GM19240 (cell line): ENCODE results near the gene MYO16.

Source experiments
- DNase-seq: peaks from one replicate; pipeline ENCODE4 v3.0.0; 2011; ENCODE audit warnings: low spot score; ENCODE audit not compliant: insufficient read length

Gene MYO16

GRCh38 chr13:109118521-109118920, 489.1 kb downstream of the MYO16 start:
- DNase-seq = no peak

- DNase-seq = no peak
Measured at GRCh38 chr13:109119896-109120295, 490.5 kb downstream of the MYO16 start.

- DNase-seq = no peak
Measured at GRCh38 chr13:109121826-109122225, 492.4 kb downstream of the MYO16 start.

GRCh38 chr13:109123971-109124370, 494.6 kb downstream of the MYO16 start:
- DNase-seq = no peak

- no peak for DNase-seq
Measured at GRCh38 chr13:109126178-109126577, 496.8 kb downstream of the MYO16 start.

GRCh38 chr13:109126891-109127641, 497.7 kb downstream of the MYO16 start:
- DNase-seq = no peak

- DNase-seq = no peak
Measured at GRCh38 chr13:109128121-109128520, 498.7 kb downstream of the MYO16 start.

- DNase-seq = no peak
Measured at GRCh38 chr13:109130093-109130835, 500.9 kb downstream of the MYO16 start.

GRCh38 chr13:109131698-109132257, 502.4 kb downstream of the MYO16 start:
- DNase-seq = peak; percentile 26

GRCh38 chr13:109135018-109135417, 505.6 kb downstream of the MYO16 start:
- DNase-seq = no peak

GRCh38 chr13:109136873-109137272, 507.5 kb downstream of the MYO16 start:
- DNase-seq = no peak

- DNase-seq = no peak
Measured at GRCh38 chr13:109139346-109139745, 509.9 kb downstream of the MYO16 start.

- no peak for DNase-seq
Measured at GRCh38 chr13:109140054-109140453, 510.6 kb downstream of the MYO16 start.

- no peak for DNase-seq
Measured at GRCh38 chr13:109140479-109141349, 511.3 kb downstream of the MYO16 start.

GRCh38 chr13:109141706-109142105, 512.3 kb downstream of the MYO16 start:
- no peak for DNase-seq

GRCh38 chr13:109144693-109145437, 515.5 kb downstream of the MYO16 start:
- DNase-seq = no peak

GRCh38 chr13:109145631-109146030, 516.2 kb downstream of the MYO16 start:
- DNase-seq = peak; percentile 56

- DNase-seq = no peak
Measured at GRCh38 chr13:109146393-109146792, 517.0 kb downstream of the MYO16 start.

- DNase-seq = no peak
Measured at GRCh38 chr13:109146912-109147647, 517.7 kb downstream of the MYO16 start.

- DNase-seq = no peak
Measured at GRCh38 chr13:109148243-109148642, 518.8 kb downstream of the MYO16 start.
